GM12873 (cell line): Measurements from ENCODE around the gene RAP1GAP2.

Source experiments
- TF ChIP-seq, protein P1 (sequence below): IDR thresholded peaks from 2 replicates; pipeline ENCODE4 v1.5.1; 2012; ENCODE audit warnings: low read depth, mild to moderate bottlenecking, moderate library complexity, low read length, control low read depth; ENCODE audit not compliant: insufficient read depth; ENCODE audit errors: missing control alignments

The RAP1GAP2 gene

DNA sequence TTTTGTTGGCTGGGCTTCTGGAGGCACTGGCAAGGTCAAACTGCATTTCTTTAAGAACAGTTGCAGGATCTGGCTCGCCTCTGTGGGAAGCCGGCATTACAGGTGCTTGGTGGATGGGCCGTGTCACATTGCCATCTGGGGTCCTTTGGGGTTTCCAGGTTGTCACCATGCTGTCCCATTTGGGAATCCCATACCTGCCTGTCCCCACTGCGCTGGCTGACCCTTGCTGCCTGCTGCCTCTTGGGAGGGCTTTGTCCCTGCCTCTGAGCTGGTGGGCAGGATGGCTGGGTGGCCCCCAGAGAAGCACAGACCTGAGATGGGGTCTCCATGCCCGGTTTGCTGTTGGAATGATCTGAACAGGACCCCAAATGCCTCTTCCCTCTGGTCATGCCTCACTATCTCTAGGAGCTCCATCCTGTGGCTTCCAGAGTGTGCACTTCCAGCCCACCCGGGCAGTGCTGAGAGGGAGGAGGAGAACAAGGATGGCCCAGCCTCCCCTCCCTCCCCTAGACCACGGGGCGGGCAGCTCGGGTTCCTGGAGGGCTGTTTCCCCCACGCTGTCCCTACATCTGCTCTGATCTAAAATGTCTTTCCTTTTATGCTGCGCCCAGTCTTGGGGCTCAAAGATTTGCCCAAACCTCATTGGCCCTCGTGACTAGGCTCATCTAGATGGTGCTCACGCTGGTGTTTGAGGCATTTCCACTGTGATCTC lies 239.2 kb downstream of the RAP1GAP2 start:
- TF ChIP-seq, protein P1, sequence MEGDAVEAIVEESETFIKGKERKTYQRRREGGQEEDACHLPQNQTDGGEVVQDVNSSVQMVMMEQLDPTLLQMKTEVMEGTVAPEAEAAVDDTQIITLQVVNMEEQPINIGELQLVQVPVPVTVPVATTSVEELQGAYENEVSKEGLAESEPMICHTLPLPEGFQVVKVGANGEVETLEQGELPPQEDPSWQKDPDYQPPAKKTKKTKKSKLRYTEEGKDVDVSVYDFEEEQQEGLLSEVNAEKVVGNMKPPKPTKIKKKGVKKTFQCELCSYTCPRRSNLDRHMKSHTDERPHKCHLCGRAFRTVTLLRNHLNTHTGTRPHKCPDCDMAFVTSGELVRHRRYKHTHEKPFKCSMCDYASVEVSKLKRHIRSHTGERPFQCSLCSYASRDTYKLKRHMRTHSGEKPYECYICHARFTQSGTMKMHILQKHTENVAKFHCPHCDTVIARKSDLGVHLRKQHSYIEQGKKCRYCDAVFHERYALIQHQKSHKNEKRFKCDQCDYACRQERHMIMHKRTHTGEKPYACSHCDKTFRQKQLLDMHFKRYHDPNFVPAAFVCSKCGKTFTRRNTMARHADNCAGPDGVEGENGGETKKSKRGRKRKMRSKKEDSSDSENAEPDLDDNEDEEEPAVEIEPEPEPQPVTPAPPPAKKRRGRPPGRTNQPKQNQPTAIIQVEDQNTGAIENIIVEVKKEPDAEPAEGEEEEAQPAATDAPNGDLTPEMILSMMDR: no peak

DNA sequence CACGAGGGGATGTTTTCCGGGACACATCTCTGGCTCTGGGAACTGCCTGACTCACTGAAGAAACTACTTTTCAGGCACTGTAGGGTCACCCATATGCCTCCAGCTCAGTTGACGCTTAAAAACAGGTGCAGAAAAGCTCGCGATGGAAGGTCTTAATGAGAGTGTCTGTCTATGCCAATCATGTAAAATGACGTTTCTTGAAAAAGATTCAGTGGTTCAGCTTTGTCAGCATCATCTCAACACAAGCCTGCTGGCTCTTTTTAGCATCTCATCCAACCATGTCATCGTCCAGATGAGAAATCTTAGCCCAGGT lies 239.7 kb downstream of the RAP1GAP2 start:
- TF ChIP-seq, protein P1: no peak

DNA sequence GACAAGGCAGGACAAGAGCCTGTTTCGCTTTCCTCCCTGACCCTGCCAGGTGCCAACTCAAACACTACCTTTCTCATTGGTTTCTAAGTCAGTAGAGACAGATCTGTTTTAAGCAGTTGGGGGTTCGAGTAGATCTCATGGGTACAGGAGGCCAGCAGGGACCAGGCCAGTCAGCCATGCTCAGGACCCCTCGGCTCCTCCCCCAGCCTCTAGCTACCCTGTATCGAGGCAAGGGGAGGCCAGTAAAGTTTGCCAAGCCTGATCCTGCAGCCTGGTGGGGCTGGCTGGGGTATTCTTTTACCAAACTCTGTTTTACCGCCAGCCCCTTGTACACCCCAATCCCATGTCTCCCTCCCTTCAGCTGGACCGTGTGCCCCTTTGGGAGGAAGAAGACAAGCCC lies 240.6 kb downstream of the RAP1GAP2 start:
- TF ChIP-seq, protein P1: no peak

DNA sequence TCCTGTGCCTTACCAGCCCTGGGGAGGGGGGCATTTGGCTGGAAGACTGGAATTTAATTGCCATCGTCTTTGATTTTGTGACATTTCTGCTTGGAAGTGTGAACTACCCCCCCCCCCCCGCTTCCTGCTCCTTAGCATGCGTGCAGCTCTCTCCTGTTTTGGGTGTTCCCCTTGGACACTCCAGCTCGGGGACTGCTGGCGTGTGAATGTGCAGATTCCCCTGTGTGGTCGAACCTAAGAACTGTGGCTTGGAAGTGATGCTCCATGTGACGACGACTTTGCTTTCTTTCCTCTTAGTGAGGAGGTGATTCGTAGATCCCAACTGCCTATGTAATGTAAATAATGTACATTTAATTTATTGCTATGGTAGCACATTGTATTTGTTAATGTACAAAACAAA lies 241.0 kb downstream of the RAP1GAP2 start:
- TF ChIP-seq, protein P1: no peak

DNA sequence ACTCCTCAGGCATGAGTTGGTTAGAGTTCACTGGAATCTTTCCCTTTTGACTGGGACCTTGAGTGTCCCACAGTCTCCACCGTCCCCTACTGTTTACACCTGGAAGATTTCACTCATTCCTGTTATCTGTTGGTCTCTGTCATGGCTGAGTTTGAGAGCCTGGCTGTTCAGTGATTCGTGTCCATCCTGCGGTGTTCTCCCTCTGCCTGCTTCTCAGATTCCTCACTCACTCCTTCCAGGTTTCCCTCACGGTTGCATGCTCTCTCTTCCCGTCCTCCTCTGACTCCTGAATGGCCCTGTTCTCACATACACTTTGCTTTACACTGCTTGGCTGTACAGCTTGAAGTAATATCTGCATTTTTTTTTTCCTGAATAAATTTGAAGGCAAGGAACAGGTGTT lies 242.7 kb downstream of the RAP1GAP2 start:
- TF ChIP-seq, protein P1: no peak

DNA sequence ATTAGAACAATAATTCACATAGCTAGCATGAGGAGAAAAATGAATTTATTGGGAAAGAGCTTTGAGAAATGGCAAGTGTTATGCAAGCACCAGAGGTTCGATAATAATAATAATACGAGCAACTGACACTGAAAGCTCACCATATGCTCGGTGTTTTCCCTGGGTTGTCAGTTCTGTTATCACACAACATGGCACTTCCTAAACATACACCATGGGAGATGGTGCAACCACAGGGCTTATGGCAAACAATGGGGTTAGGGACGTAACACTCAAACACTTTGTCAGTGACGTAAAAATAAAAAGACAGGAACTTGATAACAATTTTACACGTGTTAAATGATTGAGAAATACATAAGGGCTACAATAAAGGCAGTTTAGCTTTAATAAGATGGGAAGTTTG lies 243.5 kb downstream of the RAP1GAP2 start:
- TF ChIP-seq, protein P1: no peak

DNA sequence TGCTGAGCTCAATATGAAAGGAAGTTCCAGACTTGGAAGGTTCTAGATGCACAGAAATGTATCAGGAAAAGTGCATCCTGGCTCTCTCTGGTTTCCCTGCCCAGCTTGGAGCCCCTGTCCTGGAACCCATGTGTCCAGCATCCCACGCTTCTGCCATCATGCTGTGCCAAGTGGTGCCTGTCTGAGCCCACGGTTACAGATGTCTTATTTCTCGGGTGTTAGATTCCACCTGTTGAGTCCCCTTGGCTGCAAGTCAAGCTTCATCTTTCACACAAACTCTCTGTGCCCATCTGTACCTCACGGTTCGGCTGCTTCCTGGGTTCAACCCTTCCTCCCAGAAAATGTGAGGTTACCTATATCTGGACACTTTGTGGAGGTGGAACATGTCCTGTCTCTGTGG lies 244.6 kb downstream of the RAP1GAP2 start:
- TF ChIP-seq, protein P1: no peak
